Measurements from ENCODE around the gene MMP15.

Gene MMP15

GRCh38 chr16:58042001-58042885 is 16.7 kb downstream of the MMP15 start:
- H3K79me2 ChIP-seq (ENCODE audit: insufficient read depth, low read length), result no peaks in the 10 kb centered on the region
- no peak overlapping the region for H3K9ac ChIP-seq (ENCODE audit: low read length)
- no peaks in the 10 kb centered on the region for H3K4me1 ChIP-seq (ENCODE audit: insufficient read depth, low read length, severe bottlenecking)
- H4K20me1 ChIP-seq (ENCODE audit: insufficient read depth, low read length), result no peaks in the 10 kb centered on the region
- H3K9me2 ChIP-seq (ENCODE audit: low read depth, low read length), result no peaks in the 10 kb centered on the region
- H3K36me3 ChIP-seq (ENCODE audit: insufficient read depth, low read length), result no peaks in the 10 kb centered on the region
- H3K4me2 ChIP-seq (ENCODE audit: low read length), result no peak overlapping the region
- no peak overlapping the region for H2AFZ ChIP-seq (ENCODE audit: low read length)
- no peaks in the 10 kb centered on the region for H3F3A ChIP-seq (ENCODE audit: insufficient read depth, low read length)
- no peak for TF ChIP-seq CTCF (IDR thresholded peaks at IDR 0.05; ENCODE audit: low read length)
- no peak for TF ChIP-seq EZH2 (IDR thresholded peaks at IDR 0.05; ENCODE audit: borderline replicate concordance, low read length)
- H3K27ac ChIP-seq (ENCODE audit: low read depth, low read length, poor library complexity, severe bottlenecking), result no peak overlapping the region
- no peaks in the 10 kb centered on the region for H3K27me3 ChIP-seq (ENCODE audit: insufficient read depth, low read length)
- no peaks in the 10 kb centered on the region for H3K9me3 ChIP-seq (ENCODE audit: low read length)
- no peak overlapping the region for H3K4me3 ChIP-seq (ENCODE audit: low read depth, low read length, poor library complexity, severe bottlenecking)

GRCh38 chr16:58042886-58043515 is 17.4 kb downstream of the MMP15 start:
- no peaks in the 10 kb centered on the region for H3K27me3 ChIP-seq (ENCODE audit: insufficient read depth, low read length)
- H3K4me3 ChIP-seq (ENCODE audit: low read depth, low read length, poor library complexity, severe bottlenecking), result no peak overlapping the region
- no peak overlapping the region for H2AFZ ChIP-seq (ENCODE audit: low read length)
- H3K27ac ChIP-seq (ENCODE audit: low read depth, low read length, poor library complexity, severe bottlenecking), result no peak overlapping the region
- H4K20me1 ChIP-seq (ENCODE audit: insufficient read depth, low read length), result no peaks in the 10 kb centered on the region
- no peaks in the 10 kb centered on the region for H3K36me3 ChIP-seq (ENCODE audit: insufficient read depth, low read length)
- H3K79me2 ChIP-seq (ENCODE audit: insufficient read depth, low read length), result no peaks in the 10 kb centered on the region
- no peaks in the 10 kb centered on the region for H3K9me2 ChIP-seq (ENCODE audit: low read depth, low read length)
- H3K4me1 ChIP-seq (ENCODE audit: insufficient read depth, low read length, severe bottlenecking), result no peaks in the 10 kb centered on the region
- H3K9me3 ChIP-seq (ENCODE audit: low read length), result no peaks in the 10 kb centered on the region
- H3K9ac ChIP-seq (ENCODE audit: low read length), result no peak overlapping the region
- H3F3A ChIP-seq (ENCODE audit: insufficient read depth, low read length), result no peaks in the 10 kb centered on the region
- H3K4me2 ChIP-seq (ENCODE audit: low read length), result no peak overlapping the region
- TF ChIP-seq CTCF (IDR thresholded peaks at IDR 0.05; ENCODE audit: low read length) (no peak), EZH2 (IDR thresholded peaks at IDR 0.05; ENCODE audit: borderline replicate concordance, low read length) (no peak)

GRCh38 chr16:58043571-58044155 is 18.1 kb downstream of the MMP15 start:
- no peak overlapping the region for H3K27ac ChIP-seq (ENCODE audit: low read depth, low read length, poor library complexity, severe bottlenecking)
- no peaks in the 10 kb centered on the region for H3K79me2 ChIP-seq (ENCODE audit: insufficient read depth, low read length)
- H3K4me1 ChIP-seq (ENCODE audit: insufficient read depth, low read length, severe bottlenecking), result no peaks in the 10 kb centered on the region
- H2AFZ ChIP-seq (ENCODE audit: low read length), result no peak overlapping the region
- TF ChIP-seq CTCF (IDR thresholded peaks at IDR 0.05; ENCODE audit: low read length), result no peak
- TF ChIP-seq EZH2 (IDR thresholded peaks at IDR 0.05; ENCODE audit: borderline replicate concordance, low read length), result no peak
- no peaks in the 10 kb centered on the region for H3K36me3 ChIP-seq (ENCODE audit: insufficient read depth, low read length)
- no peaks in the 10 kb centered on the region for H3K27me3 ChIP-seq (ENCODE audit: insufficient read depth, low read length)
- no peaks in the 10 kb centered on the region for H3K9me2 ChIP-seq (ENCODE audit: low read depth, low read length)
- no peak overlapping the region for H3K4me3 ChIP-seq (ENCODE audit: low read depth, low read length, poor library complexity, severe bottlenecking)
- no peak overlapping the region for H3K4me2 ChIP-seq (ENCODE audit: low read length)
- H3K9ac ChIP-seq (ENCODE audit: low read length), result no peak overlapping the region
- H4K20me1 ChIP-seq (ENCODE audit: insufficient read depth, low read length), result no peaks in the 10 kb centered on the region
- no peaks in the 10 kb centered on the region for H3K9me3 ChIP-seq (ENCODE audit: low read length)
- H3F3A ChIP-seq (ENCODE audit: insufficient read depth, low read length), result no peaks in the 10 kb centered on the region
